H9 (cell line): Measurements from ENCODE around the gene TOR4A. TPM values are rescaled to one million over a fixed set of nuclear protein-coding genes. Genes with fewer than 3 reads are reported as not detected.

Experiments used
- DNase-seq: peaks from one replicate; pipeline ENCODE4 v3.0.0-alpha.2; 2017
- H2AFZ ChIP-seq: one replicate; pipeline ENCODE4 v1.6.1; 2013; ENCODE audit warnings: mild to moderate bottlenecking, low read length, control low read depth, moderate library complexity
- H2AK5ac ChIP-seq: 2 replicates; pipeline ENCODE4 v1.6.1; 2013; ENCODE audit warnings: low read length, control low read depth, mixed read lengths; ENCODE audit not compliant: insufficient read length
- H2BK120ac ChIP-seq: one replicate; pipeline ENCODE4 v1.6.1; 2013; ENCODE audit warnings: low read depth, mild to moderate bottlenecking, low read length, control low read depth, inconsistent platforms; ENCODE audit not compliant: poor library complexity, severe bottlenecking
- H2BK12ac ChIP-seq: 2 replicates; pipeline ENCODE4 v1.6.1; 2013; ENCODE audit warnings: low read length, control low read depth, mixed read lengths, low read depth; ENCODE audit not compliant: insufficient read length
- H2BK15ac ChIP-seq: 2 replicates; pipeline ENCODE4 v1.6.1; 2013; ENCODE audit warnings: low read depth, low read length, control low read depth
- H2BK20ac ChIP-seq: one replicate; pipeline ENCODE4 v1.6.1; 2013; ENCODE audit warnings: low read depth, mild to moderate bottlenecking, low read length, control low read depth, inconsistent platforms; ENCODE audit not compliant: poor library complexity, severe bottlenecking
- H2BK5ac ChIP-seq: 2 replicates; pipeline ENCODE4 v1.6.1; 2013; ENCODE audit warnings: low read length, control low read depth, mixed read lengths; ENCODE audit not compliant: insufficient read length
- H3K14ac ChIP-seq: 2 replicates; pipeline ENCODE4 v1.6.1; 2013; ENCODE audit warnings: low read length, control low read depth; ENCODE audit not compliant: insufficient read depth
- H3K18ac ChIP-seq: 2 replicates; pipeline ENCODE4 v1.6.1; 2013; ENCODE audit warnings: low read depth, mild to moderate bottlenecking, mixed read lengths, low read length, control low read depth; ENCODE audit not compliant: insufficient read length
- H3K23ac ChIP-seq: 2 replicates; pipeline ENCODE4 v1.6.1; 2013; ENCODE audit warnings: low read length, control low read depth, mixed read lengths, low read depth; ENCODE audit not compliant: insufficient read length
- H3K23me2 ChIP-seq: 2 replicates; pipeline ENCODE4 v1.6.1; 2013; ENCODE audit warnings: low read depth, mild to moderate bottlenecking, mixed read lengths, low read length, control low read depth; ENCODE audit not compliant: insufficient read length, poor library complexity, severe bottlenecking
- H3K27ac ChIP-seq: 2 replicates; pipeline ENCODE4 v1.5.1; 2013; ENCODE audit warnings: low read length, control low read depth, mixed read lengths, low read depth; ENCODE audit not compliant: insufficient read length
- H3K27me3 ChIP-seq: 2 replicates; pipeline ENCODE4 v1.6.1; 2013; ENCODE audit warnings: low read length, control low read depth, inconsistent platforms; ENCODE audit not compliant: insufficient read depth
- H3K4ac ChIP-seq: 2 replicates; pipeline ENCODE4 v1.6.1; 2013; ENCODE audit warnings: low read depth, mild to moderate bottlenecking, control low read depth, inconsistent platforms, low read length, moderate library complexity
- H3K4me1 ChIP-seq: 2 replicates; pipeline ENCODE4 v1.6.1; 2013; ENCODE audit warnings: low read length, control low read depth, inconsistent platforms; ENCODE audit not compliant: insufficient read depth
- H3K4me2 ChIP-seq: 2 replicates; pipeline ENCODE4 v1.6.1; 2013; ENCODE audit warnings: low read length, control low read depth, mixed read lengths; ENCODE audit not compliant: insufficient read length, insufficient read depth
- H3K56ac ChIP-seq: 2 replicates; pipeline ENCODE4 v1.6.1; 2013; ENCODE audit warnings: low read depth, mild to moderate bottlenecking, mixed read lengths, low read length, control low read depth; ENCODE audit not compliant: insufficient read length
- H3K79me1 ChIP-seq: 2 replicates; pipeline ENCODE4 v1.6.1; 2013; ENCODE audit warnings: low read depth, mild to moderate bottlenecking, moderate library complexity, low read length, control low read depth, inconsistent platforms; ENCODE audit not compliant: insufficient read depth, poor library complexity, severe bottlenecking
- H3K79me2 ChIP-seq: 2 replicates; pipeline ENCODE4 v1.6.1; 2013; ENCODE audit warnings: low read length, control low read depth, inconsistent platforms; ENCODE audit not compliant: insufficient read depth
- H3K9ac ChIP-seq: 2 replicates; pipeline ENCODE4 v1.6.1; 2013; ENCODE audit warnings: low read length, control low read depth, mixed read lengths; ENCODE audit not compliant: insufficient read length; ENCODE audit errors: extremely low read depth
- H3K9me3 ChIP-seq: one replicate; pipeline ENCODE4 v1.6.1; 2013; ENCODE audit warnings: low read depth, low read length, inconsistent platforms; ENCODE audit not compliant: control insufficient read depth
- H3T11ph ChIP-seq: one replicate; pipeline ENCODE4 v1.6.1; 2013; ENCODE audit warnings: mild to moderate bottlenecking, low read length, control low read depth, inconsistent platforms
- H4K20me1 ChIP-seq: one replicate; pipeline ENCODE4 v1.6.1; 2013; ENCODE audit not compliant: control insufficient read depth, insufficient read length, insufficient read depth
- H4K5ac ChIP-seq: 2 replicates; pipeline ENCODE4 v1.6.1; 2013; ENCODE audit warnings: low read depth, mild to moderate bottlenecking, mixed read lengths, low read length, control low read depth; ENCODE audit not compliant: insufficient read length
- H4K8ac ChIP-seq: replicated peaks from 2 replicates; pipeline ENCODE4 v1.6.1; 2013; ENCODE audit warnings: low read length, control low read depth, mixed read lengths, low read depth; ENCODE audit not compliant: insufficient read length
- H4K91ac ChIP-seq: 2 replicates; pipeline ENCODE4 v1.6.1; 2013; ENCODE audit warnings: low read depth, mild to moderate bottlenecking, moderate library complexity, mixed read lengths, low read length, control low read depth; ENCODE audit not compliant: insufficient read length
- H3K27ac Mint-ChIP-seq, 3 experiments: 2 replicates in 2 of 3; 3 replicates in 1 of 3; pipeline ENCODE4 v1.8.0; 2020 to 2021; ENCODE audit warnings: mixed read lengths in 3 of 3, mild to moderate bottlenecking in 1 of 3, moderate library complexity in 1 of 3
- H3K27me3 Mint-ChIP-seq: 2 replicates; pipeline ENCODE4 v1.8.0; 2021; ENCODE audit warnings: low read depth, mild to moderate bottlenecking, moderate library complexity, mixed read lengths
- H3K36me3 Mint-ChIP-seq, 3 experiments: 2 replicates in 2 of 3; 3 replicates in 1 of 3; pipeline ENCODE4 v1.8.0; 2020 to 2021; ENCODE audit warnings: low read depth in 3 of 3, mixed read lengths in 3 of 3; ENCODE audit not compliant: insufficient read depth in 1 of 3
- H3K4me1 Mint-ChIP-seq, 2 experiments: 2 replicates each; pipeline ENCODE4 v1.8.0; 2020; ENCODE audit warnings: mixed read lengths in 2 of 2
- H3K4me3 Mint-ChIP-seq, 2 experiments: 2 replicates in 1 of 2; 3 replicates in 1 of 2; pipeline ENCODE4 v1.8.0; 2020 to 2021; ENCODE audit warnings: mild to moderate bottlenecking in 2 of 2, mixed read lengths in 2 of 2, moderate library complexity in 1 of 2
- H3K9me3 Mint-ChIP-seq, 2 experiments: 2 replicates in 1 of 2; 3 replicates in 1 of 2; pipeline ENCODE4 v1.8.0; 2020; ENCODE audit warnings: mild to moderate bottlenecking in 2 of 2, mixed read lengths in 2 of 2, moderate library complexity in 1 of 2
- WGBS: extraction: QIAGEN DNeasy Blood & Tissue Kit; methylation state at CpG from one replicate; pipeline ENCODE4 v1.1.7; 2013; ENCODE audit warnings: missing lambda C conversion rate, low lambda C conversion rate, mixed read lengths; ENCODE audit not compliant: insufficient read length; ENCODE audit errors: extremely low coverage; 5-methylcytosine and 5-hydroxymethylcytosine counted together
- total RNA-seq: library from RNA; stranded (reverse); gene quantifications from 2 replicates; pipeline ENCODE4 v1.2.1, GENCODE V29; 2021
- TF ChIP-seq, protein P1 (sequence below): fragments of 200-600 bp; sonication (generic); conservative IDR thresholded peaks from 3 replicates; pipeline ENCODE4 v1.8.0; 2021; ENCODE audit warnings: antibody characterized with exemption, mild to moderate bottlenecking

The TOR4A gene
- total RNA-seq, 1 experiment from 2014 or later, result 6.2 TPM

DNA sequence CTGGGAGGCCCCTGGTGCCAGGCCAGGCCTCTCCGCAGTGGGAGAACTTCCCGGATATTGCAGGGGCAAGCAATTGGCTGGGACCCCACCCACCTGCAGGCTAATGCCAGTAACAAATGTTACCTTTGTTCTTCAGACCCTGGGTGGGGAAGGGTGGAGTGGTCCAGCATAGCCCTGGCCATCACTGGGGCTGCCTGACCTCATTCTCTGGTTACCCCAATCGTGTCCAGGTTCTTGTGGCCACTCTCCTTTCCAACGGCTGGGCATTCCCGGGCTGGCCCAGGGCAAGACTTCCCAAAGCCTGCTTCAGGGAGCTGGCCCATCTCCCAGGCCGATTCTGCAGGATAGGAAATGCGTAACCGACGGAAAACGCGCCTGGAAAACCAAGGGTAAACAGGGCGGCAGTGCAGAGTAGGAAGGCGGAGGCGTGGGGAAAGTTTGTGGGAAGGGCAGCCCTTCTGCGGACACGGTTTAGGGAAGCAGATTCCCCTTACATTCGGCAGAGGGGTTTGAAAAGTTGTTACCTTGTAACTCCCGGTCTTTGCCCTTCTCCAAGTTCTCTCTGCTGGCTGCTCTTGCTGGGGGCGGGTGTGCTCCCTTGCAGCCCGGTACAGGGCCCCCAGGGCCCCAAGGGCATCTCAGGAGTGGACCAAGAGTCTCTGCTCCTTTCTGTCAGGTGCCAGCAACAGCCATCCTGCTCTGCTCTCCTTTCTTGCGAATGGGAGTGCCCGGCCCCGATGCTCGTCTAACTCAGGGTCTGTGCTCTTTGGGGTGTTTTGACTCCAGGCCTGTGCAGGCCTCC lies 21.1 kb downstream of the TOR4A start:
- H2BK120ac ChIP-seq, result no peak overlapping the region
- H3K27ac ChIP-seq, result no peak overlapping the region
- peaks cover 36 to 44% of the 10 kb centered on the region in 2 experiments for H3K4me1 Mint-ChIP-seq
- H3K4me3 Mint-ChIP-seq, result peak overlapping the region; percentile 42 to 99; a peak in 4 of 5 replicates
- H3K4me2 ChIP-seq, result peak overlapping the region; percentile 31
- H4K91ac ChIP-seq, result no peak overlapping the region
- H2BK15ac ChIP-seq, result no peak overlapping the region
- H3K18ac ChIP-seq, result no peak overlapping the region
- peaks cover 7% of the 10 kb centered on the region for H3K23me2 ChIP-seq
- no peak overlapping the region for H4K8ac ChIP-seq
- H4K5ac ChIP-seq, result no peak overlapping the region
- H2BK20ac ChIP-seq, result no peak overlapping the region
- H3T11ph ChIP-seq, result no peak overlapping the region
- WGBS, result no CpG with 5 or more reads among the region's 24 CpGs
- TF ChIP-seq, protein P1, sequence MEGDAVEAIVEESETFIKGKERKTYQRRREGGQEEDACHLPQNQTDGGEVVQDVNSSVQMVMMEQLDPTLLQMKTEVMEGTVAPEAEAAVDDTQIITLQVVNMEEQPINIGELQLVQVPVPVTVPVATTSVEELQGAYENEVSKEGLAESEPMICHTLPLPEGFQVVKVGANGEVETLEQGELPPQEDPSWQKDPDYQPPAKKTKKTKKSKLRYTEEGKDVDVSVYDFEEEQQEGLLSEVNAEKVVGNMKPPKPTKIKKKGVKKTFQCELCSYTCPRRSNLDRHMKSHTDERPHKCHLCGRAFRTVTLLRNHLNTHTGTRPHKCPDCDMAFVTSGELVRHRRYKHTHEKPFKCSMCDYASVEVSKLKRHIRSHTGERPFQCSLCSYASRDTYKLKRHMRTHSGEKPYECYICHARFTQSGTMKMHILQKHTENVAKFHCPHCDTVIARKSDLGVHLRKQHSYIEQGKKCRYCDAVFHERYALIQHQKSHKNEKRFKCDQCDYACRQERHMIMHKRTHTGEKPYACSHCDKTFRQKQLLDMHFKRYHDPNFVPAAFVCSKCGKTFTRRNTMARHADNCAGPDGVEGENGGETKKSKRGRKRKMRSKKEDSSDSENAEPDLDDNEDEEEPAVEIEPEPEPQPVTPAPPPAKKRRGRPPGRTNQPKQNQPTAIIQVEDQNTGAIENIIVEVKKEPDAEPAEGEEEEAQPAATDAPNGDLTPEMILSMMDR, result no peak
- H2BK5ac ChIP-seq, result no peak overlapping the region
- H3K14ac ChIP-seq, result no peak overlapping the region
- H3K23ac ChIP-seq, result no peak overlapping the region
- no peak overlapping the region for H2AK5ac ChIP-seq
- no peak overlapping the region for H3K9ac ChIP-seq
- H3K9me3 Mint-ChIP-seq, result peaks cover 3 to 9% of the 10 kb centered on the region in 2 experiments
- H3K36me3 Mint-ChIP-seq, result peaks cover 0 to 5% (median 3%) of the 10 kb centered on the region in 3 experiments; a peak in 4 of 7 replicates
- peak overlapping the region in 1 of 3 experiments; percentile 63; a peak in 1 of 7 replicates for H3K27ac Mint-ChIP-seq
- peaks cover 5% of the 10 kb centered on the region; the same call in 1 of the 2 replicates for H3K27me3 ChIP-seq
- no peak overlapping the region for H3K4ac ChIP-seq
- peak; percentile 54 for DNase-seq
- H2BK12ac ChIP-seq, result no peak overlapping the region
- peaks cover 52% of the 10 kb centered on the region for H3K27me3 Mint-ChIP-seq
- H3K4me1 ChIP-seq, result peaks cover 5% of the 10 kb centered on the region; the same call in 1 of the 2 replicates
- no peaks in the 10 kb centered on the region for H3K79me1 ChIP-seq
- no peak overlapping the region for H3K56ac ChIP-seq
- no peaks in the 10 kb centered on the region for H3K79me2 ChIP-seq
- no peak overlapping the region for H2AFZ ChIP-seq
- H4K20me1 ChIP-seq, result no peaks in the 10 kb centered on the region
- no peaks in the 10 kb centered on the region for H3K9me3 ChIP-seq
